Endodermal cell (in vitro differentiated cells): ENCODE data around the gene VILL. TPM values are rescaled to one million over a fixed set of nuclear protein-coding genes. Genes with fewer than 3 reads are reported as not detected.

Experiments
- DNase-seq: peaks from one replicate; pipeline ENCODE4 v3.0.0-alpha.2; 2017
- H3K27ac ChIP-seq: 2 replicates; pipeline ENCODE4 v1.5.1; 2013; ENCODE audit warnings: mild to moderate bottlenecking, low read depth, low read length, moderate library complexity
- H3K27me3 ChIP-seq: 2 replicates; pipeline ENCODE4 v1.6.1; 2013; ENCODE audit warnings: mild to moderate bottlenecking, low read length, moderate library complexity; ENCODE audit not compliant: insufficient read depth, control insufficient read depth, poor library complexity, severe bottlenecking
- H3K36me3 ChIP-seq: 2 replicates; pipeline ENCODE4 v1.7.0; 2013; ENCODE audit warnings: mild to moderate bottlenecking, low read length, moderate library complexity; ENCODE audit not compliant: control insufficient read depth, insufficient read depth
- H3K4me1 ChIP-seq: one replicate; pipeline ENCODE4 v1.7.0; 2013; ENCODE audit warnings: low read length; ENCODE audit not compliant: control insufficient read depth, insufficient read depth
- H3K4me3 ChIP-seq: 2 replicates; pipeline ENCODE4 v1.5.1; 2013; ENCODE audit warnings: mild to moderate bottlenecking, low read length, moderate library complexity
- H3K9ac ChIP-seq: 2 replicates; pipeline ENCODE4 v1.6.1; 2013; ENCODE audit warnings: mild to moderate bottlenecking, low read length, moderate library complexity; ENCODE audit not compliant: poor library complexity, severe bottlenecking; ENCODE audit errors: extremely low read depth
- H3K9me3 ChIP-seq: 2 replicates; pipeline ENCODE4 v1.6.1; 2013; ENCODE audit warnings: mild to moderate bottlenecking, low read length, moderate library complexity; ENCODE audit not compliant: control insufficient read depth
- H3K27ac Mint-ChIP-seq: 2 replicates; pipeline ENCODE4 v1.8.0; 2020; ENCODE audit warnings: mixed read lengths
- H3K27me3 Mint-ChIP-seq: 2 replicates; pipeline ENCODE4 v1.8.0; 2021; ENCODE audit warnings: mild to moderate bottlenecking, mixed read lengths; ENCODE audit not compliant: insufficient read depth
- H3K36me3 Mint-ChIP-seq: 2 replicates; pipeline ENCODE4 v1.8.0; 2020; ENCODE audit warnings: low read depth, mixed read lengths
- H3K4me1 Mint-ChIP-seq: 2 replicates; pipeline ENCODE4 v1.8.0; 2020; ENCODE audit warnings: mixed read lengths
- H3K4me3 Mint-ChIP-seq: 2 replicates; pipeline ENCODE4 v1.8.0; 2020; ENCODE audit warnings: mild to moderate bottlenecking, moderate library complexity, mixed read lengths
- H3K9me3 Mint-ChIP-seq: 2 replicates; pipeline ENCODE4 v1.8.0; 2020; ENCODE audit warnings: mild to moderate bottlenecking, mixed read lengths
- CTCF ChIP-seq: fragments of 200-600 bp; sonication (generic); conservative IDR thresholded peaks from 2 replicates; pipeline ENCODE4 v1.5.0; 2021; ENCODE audit warnings: antibody characterized with exemption, mild to moderate bottlenecking
- WGBS, 2 experiments: methylation state at CpG; one replicate each; pipeline versions ENCODE4 v1.1.5 to v1.1.7; 2013; ENCODE audit warnings: missing lambda C conversion rate in 2 of 2, mixed read lengths in 1 of 2; ENCODE audit not compliant: insufficient coverage in 1 of 2, insufficient read length in 1 of 2; 5-methylcytosine and 5-hydroxymethylcytosine counted together
- total RNA-seq, 2 donors: library from RNA; stranded (reverse); fragmentation: NEBNext Ultra II Directional in 1 of 2; extraction: Animal tissue kit (Norgen Biotek cat#: 25700) in 1 of 2; gene quantifications; 2 replicates in 1 of 2; 3 replicates in 1 of 2; pipeline ENCODE4 v1.2.1, GENCODE V29; 2021

Gene VILL
- total RNA-seq, 2 donors from 2014 or later = 16.0 to 21.3 TPM

- TF ChIP-seq CTCF = no peak
- Histone ChIP-seq H3K4me3 (no peak overlapping the region), H3K27ac (no peak overlapping the region), H3K4me1 (peaks cover 26% of the 10 kb centered on the region), H3K36me3 (no peaks in the 10 kb centered on the region), H3K27me3 (no peaks in the 10 kb centered on the region), H3K9me3 (no peaks in the 10 kb centered on the region), H3K9ac (no peak overlapping the region)
- WGBS, 2 experiments = 91 to 96% methylated on average over 7 to 10 of the region's 10 CpGs
- Mint-ChIP-seq H3K9me3 (no peaks in the 10 kb centered on the region), H3K4me1 (peaks cover 41% of the 10 kb centered on the region), H3K4me3 (no peak overlapping the region), H3K27me3 (no peaks in the 10 kb centered on the region), H3K36me3 (peaks cover 25% of the 10 kb centered on the region), H3K27ac (no peak overlapping the region)
- DNase-seq = peak; percentile 40
Measured at GRCh38 chr3:37995652-37996641, 5.4 kb downstream of the VILL start.

GRCh38 chr3:37996785-37997301 is 6.3 kb downstream of the VILL start:
- H3K4me1 Mint-ChIP-seq = peaks cover 41% of the 10 kb centered on the region
- Histone ChIP-seq H3K27ac (no peak overlapping the region), H3K27me3 (no peaks in the 10 kb centered on the region), H3K36me3 (no peaks in the 10 kb centered on the region), H3K4me3 (no peak overlapping the region), H3K9ac (no peak overlapping the region), H3K4me1 (peaks cover 26% of the 10 kb centered on the region), H3K9me3 (no peaks in the 10 kb centered on the region)
- H3K27ac Mint-ChIP-seq = no peak overlapping the region
- peak; percentile 96 for DNase-seq
- H3K9me3 Mint-ChIP-seq = no peaks in the 10 kb centered on the region
- H3K4me3 Mint-ChIP-seq = no peak overlapping the region
- TF ChIP-seq CTCF = peak; percentile 89
- no peaks in the 10 kb centered on the region for H3K27me3 Mint-ChIP-seq
- 55 to 67% methylated on average over 5 to 7 of the region's 7 CpGs for WGBS, 2 experiments
- peaks cover 28% of the 10 kb centered on the region for H3K36me3 Mint-ChIP-seq

DNA sequence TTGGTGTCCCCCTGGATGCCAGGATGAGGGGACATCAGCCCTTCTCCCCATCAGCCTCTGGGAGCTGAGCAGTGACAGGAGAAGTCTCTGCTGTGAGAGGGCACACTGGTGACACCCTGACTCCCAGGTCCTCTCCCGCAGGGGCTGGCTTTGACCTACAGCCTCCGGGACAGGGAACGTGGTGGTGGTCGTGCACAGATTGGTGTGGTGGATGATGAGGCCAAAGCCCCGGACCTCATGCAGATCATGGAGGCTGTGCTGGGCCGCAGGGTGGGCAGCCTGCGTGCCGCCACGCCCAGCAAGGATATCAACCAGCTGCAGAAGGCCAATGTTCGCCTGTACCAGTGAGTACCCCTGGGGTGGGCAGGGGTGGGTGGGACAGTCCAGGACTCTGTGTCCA is 6.8 kb downstream of the VILL start:
- Mint-ChIP-seq H3K4me3 (no peak overlapping the region), H3K27ac (no peak overlapping the region), H3K9me3 (no peaks in the 10 kb centered on the region), H3K4me1 (peaks cover 37% of the 10 kb centered on the region), H3K36me3 (peaks cover 32% of the 10 kb centered on the region), H3K27me3 (no peaks in the 10 kb centered on the region)
- no peaks in the 10 kb centered on the region for H3K36me3 ChIP-seq
- H3K4me3 ChIP-seq = no peak overlapping the region
- TF ChIP-seq CTCF = no peak
- no peak overlapping the region for H3K27ac ChIP-seq
- no peak overlapping the region for H3K9ac ChIP-seq
- H3K27me3 ChIP-seq = no peaks in the 10 kb centered on the region
- WGBS, 2 experiments = 88 to 95% methylated on average over 8 to 10 of the region's 10 CpGs
- no peak for DNase-seq
- no peaks in the 10 kb centered on the region for H3K9me3 ChIP-seq
- peaks cover 21% of the 10 kb centered on the region for H3K4me1 ChIP-seq
